Stimulated activated CD4-positive, alpha-beta T cell treated with anti-CD3 and anti-CD28 coated beads, Interleukin-1b, Interleukin-23, amount 100 ng/mL, for 48 hours (primary cell): ENCODE data around the gene SLC12A8.

ENCODE experiments used
- DNase-seq: peaks from one replicate; pipeline ENCODE4 v3.0.0-alpha.2; 2020

The SLC12A8 gene

GRCh38 chr3:125150525-125151441 is 61.8 kb downstream of the SLC12A8 start:
- peak; percentile 62 for DNase-seq

- no peak for DNase-seq
These were observed 63.1 kb downstream of the SLC12A8 start for GRCh38 chr3:125149462-125149861.

GRCh38 chr3:125148836-125149235 is 63.7 kb downstream of the SLC12A8 start:
- no peak for DNase-seq

- DNase-seq: no peak
These were observed 64.3 kb downstream of the SLC12A8 start for GRCh38 chr3:125148016-125148812.

GRCh38 chr3:125147491-125147820 is 65.1 kb downstream of the SLC12A8 start:
- DNase-seq: no peak

- no peak for DNase-seq
These were observed 65.7 kb downstream of the SLC12A8 start for GRCh38 chr3:125146626-125147490.

GRCh38 chr3:125145751-125146475 is 66.6 kb downstream of the SLC12A8 start:
- no peak for DNase-seq

GRCh38 chr3:125144653-125145314 is 67.8 kb downstream of the SLC12A8 start:
- DNase-seq: no peak

- DNase-seq: no peak
These were observed 68.4 kb downstream of the SLC12A8 start for GRCh38 chr3:125143982-125144652.

GRCh38 chr3:125143538-125143937 is 69.0 kb downstream of the SLC12A8 start:
- no peak for DNase-seq

GRCh38 chr3:125142940-125143339 is 69.6 kb downstream of the SLC12A8 start:
- no peak for DNase-seq

- DNase-seq: no peak
These were observed 70.1 kb downstream of the SLC12A8 start for GRCh38 chr3:125142420-125142778.

GRCh38 chr3:125141596-125142419 is 70.7 kb downstream of the SLC12A8 start:
- peak; percentile 74 for DNase-seq

- DNase-seq: no peak
These were observed 71.5 kb downstream of the SLC12A8 start for GRCh38 chr3:125140818-125141595.

GRCh38 chr3:125140011-125140817 is 72.3 kb downstream of the SLC12A8 start:
- no peak for DNase-seq

GRCh38 chr3:125139386-125139785 is 73.2 kb downstream of the SLC12A8 start:
- no peak for DNase-seq

- DNase-seq: no peak
These were observed 75.1 kb downstream of the SLC12A8 start for GRCh38 chr3:125137358-125138033.

GRCh38 chr3:125136966-125137357 is 75.6 kb downstream of the SLC12A8 start:
- DNase-seq: no peak
